Measurements from ENCODE around the gene SETD2.

Gene SETD2

DNA sequence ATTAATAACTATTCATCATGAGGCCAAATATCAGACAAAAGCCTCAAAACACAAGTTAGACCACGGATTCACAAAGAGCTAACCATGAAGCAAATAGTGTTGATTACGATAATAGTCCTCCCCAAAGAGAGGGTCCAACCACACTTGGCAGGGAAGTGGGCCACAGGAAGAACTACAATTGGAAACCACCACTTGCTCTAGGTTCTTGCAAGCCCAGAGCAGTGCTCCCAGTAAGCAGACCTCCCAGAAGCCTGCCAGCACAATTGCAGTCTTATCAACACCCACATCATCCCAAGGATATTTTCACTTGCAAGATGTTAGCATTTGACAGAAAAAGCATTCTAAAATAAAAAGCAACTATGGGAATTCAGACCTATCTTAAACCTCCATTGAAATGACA lies 11.3 kb downstream of the SETD2 start:
- no peak for ATAC-seq
- TF ChIP-seq, protein P1, sequence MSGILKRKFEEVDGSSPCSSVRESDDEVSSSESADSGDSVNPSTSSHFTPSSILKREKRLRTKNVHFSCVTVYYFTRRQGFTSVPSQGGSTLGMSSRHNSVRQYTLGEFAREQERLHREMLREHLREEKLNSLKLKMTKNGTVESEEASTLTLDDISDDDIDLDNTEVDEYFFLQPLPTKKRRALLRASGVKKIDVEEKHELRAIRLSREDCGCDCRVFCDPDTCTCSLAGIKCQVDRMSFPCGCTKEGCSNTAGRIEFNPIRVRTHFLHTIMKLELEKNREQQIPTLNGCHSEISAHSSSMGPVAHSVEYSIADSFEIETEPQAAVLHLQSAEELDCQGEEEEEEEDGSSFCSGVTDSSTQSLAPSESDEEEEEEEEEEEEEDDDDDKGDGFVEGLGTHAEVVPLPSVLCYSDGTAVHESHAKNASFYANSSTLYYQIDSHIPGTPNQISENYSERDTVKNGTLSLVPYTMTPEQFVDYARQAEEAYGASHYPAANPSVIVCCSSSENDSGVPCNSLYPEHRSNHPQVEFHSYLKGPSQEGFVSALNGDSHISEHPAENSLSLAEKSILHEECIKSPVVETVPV (CRISPR knock-in tag; IDR thresholded peaks at IDR 0.05), result no peak
- TF ChIP-seq ISL1 (CRISPR knock-in tag; IDR thresholded peaks at IDR 0.05) (no peak), ZNF565 (CRISPR knock-in tag; conservative IDR thresholded peaks at IDR 0.05; ENCODE audit: low read depth) (no peak), ARNTL (CRISPR knock-in tag; IDR thresholded peaks at IDR 0.05; ENCODE audit: borderline replicate concordance, low read depth) (no peak), ZC3H10 (CRISPR knock-in tag; IDR thresholded peaks at IDR 0.05) (no peak), ZFP3 (CRISPR knock-in tag; IDR thresholded peaks at IDR 0.05) (no peak), TCF4 (CRISPR knock-in tag; IDR thresholded peaks at IDR 0.05; ENCODE audit: borderline replicate concordance) (no peak), BACH2 (CRISPR knock-in tag; IDR thresholded peaks at IDR 0.05; ENCODE audit: borderline replicate concordance) (no peak), OSR1 (CRISPR knock-in tag; IDR thresholded peaks at IDR 0.05) (no peak), ZFP30 (CRISPR knock-in tag; IDR thresholded peaks at IDR 0.05) (no peak), PPARA (CRISPR knock-in tag; IDR thresholded peaks at IDR 0.05; ENCODE audit: borderline replicate concordance) (no peak), GLIS3 (CRISPR knock-in tag; IDR thresholded peaks at IDR 0.05) (no peak)
- TF ChIP-seq, protein P2, sequence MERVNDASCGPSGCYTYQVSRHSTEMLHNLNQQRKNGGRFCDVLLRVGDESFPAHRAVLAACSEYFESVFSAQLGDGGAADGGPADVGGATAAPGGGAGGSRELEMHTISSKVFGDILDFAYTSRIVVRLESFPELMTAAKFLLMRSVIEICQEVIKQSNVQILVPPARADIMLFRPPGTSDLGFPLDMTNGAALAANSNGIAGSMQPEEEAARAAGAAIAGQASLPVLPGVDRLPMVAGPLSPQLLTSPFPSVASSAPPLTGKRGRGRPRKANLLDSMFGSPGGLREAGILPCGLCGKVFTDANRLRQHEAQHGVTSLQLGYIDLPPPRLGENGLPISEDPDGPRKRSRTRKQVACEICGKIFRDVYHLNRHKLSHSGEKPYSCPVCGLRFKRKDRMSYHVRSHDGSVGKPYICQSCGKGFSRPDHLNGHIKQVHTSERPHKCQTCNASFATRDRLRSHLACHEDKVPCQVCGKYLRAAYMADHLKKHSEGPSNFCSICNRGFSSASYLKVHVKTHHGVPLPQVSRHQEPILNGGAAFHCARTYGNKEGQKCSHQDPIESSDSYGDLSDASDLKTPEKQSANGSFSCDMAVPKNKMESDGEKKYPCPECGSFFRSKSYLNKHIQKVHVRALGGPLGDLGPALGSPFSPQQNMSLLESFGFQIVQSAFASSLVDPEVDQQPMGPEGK (CRISPR knock-in tag; IDR thresholded peaks at IDR 0.05; ENCODE audit: borderline replicate concordance), result no peak
- TF ChIP-seq, protein P3, sequence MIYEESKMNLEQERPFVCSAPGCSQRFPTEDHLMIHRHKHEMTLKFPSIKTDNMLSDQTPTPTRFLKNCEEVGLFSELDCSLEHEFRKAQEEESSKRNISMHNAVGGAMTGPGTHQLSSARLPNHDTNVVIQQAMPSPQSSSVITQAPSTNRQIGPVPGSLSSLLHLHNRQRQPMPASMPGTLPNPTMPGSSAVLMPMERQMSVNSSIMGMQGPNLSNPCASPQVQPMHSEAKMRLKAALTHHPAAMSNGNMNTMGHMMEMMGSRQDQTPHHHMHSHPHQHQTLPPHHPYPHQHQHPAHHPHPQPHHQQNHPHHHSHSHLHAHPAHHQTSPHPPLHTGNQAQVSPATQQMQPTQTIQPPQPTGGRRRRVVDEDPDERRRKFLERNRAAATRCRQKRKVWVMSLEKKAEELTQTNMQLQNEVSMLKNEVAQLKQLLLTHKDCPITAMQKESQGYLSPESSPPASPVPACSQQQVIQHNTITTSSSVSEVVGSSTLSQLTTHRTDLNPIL (CRISPR knock-in tag; IDR thresholded peaks at IDR 0.05; ENCODE audit: low read depth), result no peak

DNA sequence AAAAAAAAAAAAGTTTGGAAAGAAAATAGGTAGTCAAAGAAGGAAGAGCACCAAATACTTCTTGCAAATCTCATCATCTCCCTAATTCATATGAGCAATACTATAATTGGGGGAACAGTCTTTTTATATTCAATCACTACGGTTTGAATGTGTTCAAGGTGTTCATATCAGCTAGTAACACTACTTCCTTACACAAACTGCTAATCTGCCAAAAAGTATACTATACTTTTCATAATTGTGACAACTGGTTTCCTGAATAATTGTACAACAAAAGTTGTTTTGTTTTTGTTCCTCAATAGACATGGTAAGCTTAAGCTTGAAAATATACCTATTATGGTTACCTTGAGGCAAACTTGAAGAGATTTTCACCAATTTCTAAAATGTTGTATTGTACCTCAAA lies 12.1 kb downstream of the SETD2 start:
- TF ChIP-seq TOX (CRISPR knock-in tag; IDR thresholded peaks at IDR 0.05; ENCODE audit: borderline replicate concordance), result no peak
- TF ChIP-seq ZNF8 (CRISPR knock-in tag; IDR thresholded peaks at IDR 0.05), result no peak
- TF ChIP-seq ZFP3 (CRISPR knock-in tag; IDR thresholded peaks at IDR 0.05), result no peak
- TF ChIP-seq, protein P4, sequence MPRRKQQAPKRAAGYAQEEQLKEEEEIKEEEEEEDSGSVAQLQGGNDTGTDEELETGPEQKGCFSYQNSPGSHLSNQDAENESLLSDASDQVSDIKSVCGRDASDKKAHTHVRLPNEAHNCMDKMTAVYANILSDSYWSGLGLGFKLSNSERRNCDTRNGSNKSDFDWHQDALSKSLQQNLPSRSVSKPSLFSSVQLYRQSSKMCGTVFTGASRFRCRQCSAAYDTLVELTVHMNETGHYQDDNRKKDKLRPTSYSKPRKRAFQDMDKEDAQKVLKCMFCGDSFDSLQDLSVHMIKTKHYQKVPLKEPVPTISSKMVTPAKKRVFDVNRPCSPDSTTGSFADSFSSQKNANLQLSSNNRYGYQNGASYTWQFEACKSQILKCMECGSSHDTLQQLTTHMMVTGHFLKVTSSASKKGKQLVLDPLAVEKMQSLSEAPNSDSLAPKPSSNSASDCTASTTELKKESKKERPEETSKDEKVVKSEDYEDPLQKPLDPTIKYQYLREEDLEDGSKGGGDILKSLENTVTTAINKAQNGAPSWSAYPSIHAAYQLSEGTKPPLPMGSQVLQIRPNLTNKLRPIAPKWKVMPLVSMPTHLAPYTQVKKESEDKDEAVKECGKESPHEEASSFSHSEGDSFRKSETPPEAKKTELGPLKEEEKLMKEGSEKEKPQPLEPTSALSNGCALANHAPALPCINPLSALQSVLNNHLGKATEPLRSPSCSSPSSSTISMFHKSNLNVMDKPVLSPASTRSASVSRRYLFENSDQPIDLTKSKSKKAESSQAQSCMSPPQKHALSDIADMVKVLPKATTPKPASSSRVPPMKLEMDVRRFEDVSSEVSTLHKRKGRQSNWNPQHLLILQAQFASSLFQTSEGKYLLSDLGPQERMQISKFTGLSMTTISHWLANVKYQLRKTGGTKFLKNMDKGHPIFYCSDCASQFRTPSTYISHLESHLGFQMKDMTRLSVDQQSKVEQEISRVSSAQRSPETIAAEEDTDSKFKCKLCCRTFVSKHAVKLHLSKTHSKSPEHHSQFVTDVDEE (CRISPR knock-in tag; IDR thresholded peaks at IDR 0.05), result no peak
- TF ChIP-seq ISL1 (CRISPR knock-in tag; IDR thresholded peaks at IDR 0.05), result no peak
- no peak for TF ChIP-seq GLIS3 (CRISPR knock-in tag; IDR thresholded peaks at IDR 0.05)
- no peak for TF ChIP-seq ARNTL (CRISPR knock-in tag; IDR thresholded peaks at IDR 0.05; ENCODE audit: borderline replicate concordance, low read depth)
- no peak for TF ChIP-seq ZC3H10 (CRISPR knock-in tag; IDR thresholded peaks at IDR 0.05)
- no peak for TF ChIP-seq ZNF70 (CRISPR knock-in tag; IDR thresholded peaks at IDR 0.05)
- no peak for TF ChIP-seq TCF4 (CRISPR knock-in tag; IDR thresholded peaks at IDR 0.05; ENCODE audit: borderline replicate concordance)
- TF ChIP-seq, protein P2 (CRISPR knock-in tag; IDR thresholded peaks at IDR 0.05; ENCODE audit: borderline replicate concordance), result no peak
- no peak for TF ChIP-seq PPARA (CRISPR knock-in tag; IDR thresholded peaks at IDR 0.05; ENCODE audit: borderline replicate concordance)
- TF ChIP-seq SNAI2 (CRISPR knock-in tag; IDR thresholded peaks at IDR 0.05), result no peak
- TF ChIP-seq ZFP30 (CRISPR knock-in tag; IDR thresholded peaks at IDR 0.05), result no peak
- TF ChIP-seq, protein P1 (CRISPR knock-in tag; IDR thresholded peaks at IDR 0.05), result no peak
- no peak for TF ChIP-seq RARB (CRISPR knock-in tag; IDR thresholded peaks at IDR 0.05)
- TF ChIP-seq, protein P5, sequence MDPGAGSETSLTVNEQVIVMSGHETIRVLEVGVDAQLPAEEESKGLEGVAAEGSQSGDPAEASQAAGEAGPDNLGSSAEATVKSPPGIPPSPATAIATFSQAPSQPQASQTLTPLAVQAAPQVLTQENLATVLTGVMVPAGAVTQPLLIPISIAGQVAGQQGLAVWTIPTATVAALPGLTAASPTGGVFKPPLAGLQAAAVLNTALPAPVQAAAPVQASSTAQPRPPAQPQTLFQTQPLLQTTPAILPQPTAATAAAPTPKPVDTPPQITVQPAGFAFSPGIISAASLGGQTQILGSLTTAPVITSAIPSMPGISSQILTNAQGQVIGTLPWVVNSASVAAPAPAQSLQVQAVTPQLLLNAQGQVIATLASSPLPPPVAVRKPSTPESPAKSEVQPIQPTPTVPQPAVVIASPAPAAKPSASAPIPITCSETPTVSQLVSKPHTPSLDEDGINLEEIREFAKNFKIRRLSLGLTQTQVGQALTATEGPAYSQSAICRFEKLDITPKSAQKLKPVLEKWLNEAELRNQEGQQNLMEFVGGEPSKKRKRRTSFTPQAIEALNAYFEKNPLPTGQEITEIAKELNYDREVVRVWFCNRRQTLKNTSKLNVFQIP (CRISPR knock-in tag; IDR thresholded peaks at IDR 0.05; ENCODE audit: borderline replicate concordance, low read depth), result no peak
- TF ChIP-seq BACH2 (CRISPR knock-in tag; IDR thresholded peaks at IDR 0.05; ENCODE audit: borderline replicate concordance), result no peak
- no peak for TF ChIP-seq ESRRG (CRISPR knock-in tag; IDR thresholded peaks at IDR 0.05)
- no peak for TF ChIP-seq OSR1 (CRISPR knock-in tag; IDR thresholded peaks at IDR 0.05)
- no peak for ATAC-seq
